SU-DHL-6 (cell line): ENCODE measurements around the gene NR5A2.

ENCODE experiments used
- H2AFZ ChIP-seq: fragments of 200-600 bp; sonication (generic); 2 replicates; pipeline ENCODE4 v1.6.1; 2014; ENCODE audit warnings: low read depth, mild to moderate bottlenecking, moderate library complexity, mixed read lengths, antibody characterized with exemption, low read length; ENCODE audit not compliant: severe bottlenecking
- H3F3A ChIP-seq: fragments of 200-600 bp; shearing (Covaris generic); 2 replicates; pipeline ENCODE4 v1.6.0; 2016; ENCODE audit warnings: antibody characterized with exemption, mild to moderate bottlenecking; ENCODE audit not compliant: insufficient read depth
- H3K27ac ChIP-seq: fragments of 200-600 bp; sonication (generic); 2 replicates; pipeline ENCODE4 v1.5.1; 2016; ENCODE audit warnings: low read depth, mild to moderate bottlenecking, low read length, moderate library complexity, mixed read lengths
- H3K27me3 ChIP-seq: fragments of 200-600 bp; sonication (generic), shearing (Covaris generic); 2 replicates; pipeline ENCODE4 v1.6.0; 2014; ENCODE audit warnings: mild to moderate bottlenecking, low read length
- H3K36me3 ChIP-seq: fragments of 200-600 bp; sonication (generic); 2 replicates; pipeline ENCODE4 v1.6.1; 2014; ENCODE audit warnings: mild to moderate bottlenecking, low read length, mixed read lengths
- H3K4me2 ChIP-seq: fragments of 300-600, 200-600 bp; shearing (Covaris generic), sonication (generic); 2 replicates; pipeline ENCODE4 v1.6.0; 2014; ENCODE audit warnings: low read length, low read depth, mild to moderate bottlenecking; ENCODE audit not compliant: poor library complexity, severe bottlenecking
- H3K4me3 ChIP-seq: fragments of 200-600 bp; sonication (generic); 2 replicates; pipeline ENCODE4 v1.5.1; 2014; ENCODE audit warnings: antibody characterized with exemption, low read length, mild to moderate bottlenecking, mixed read lengths; ENCODE audit not compliant: insufficient read depth, poor library complexity, severe bottlenecking
- H3K79me2 ChIP-seq: fragments of 200-600 bp; sonication (generic); 2 replicates; pipeline ENCODE4 v1.6.1; 2014; ENCODE audit warnings: mild to moderate bottlenecking, low read length, moderate library complexity; ENCODE audit not compliant: insufficient read depth
- H3K9ac ChIP-seq: fragments of 200-600 bp; sonication (generic); 2 replicates; pipeline ENCODE4 v1.7.0; 2014; ENCODE audit warnings: mild to moderate bottlenecking, low read length
- H3K9me2 ChIP-seq: fragments of 200-600 bp; sonication (generic); replicated peaks from 2 replicates; pipeline ENCODE4 v1.6.1; 2014; ENCODE audit warnings: low read length; ENCODE audit not compliant: insufficient read depth
- H3K9me3 ChIP-seq: fragments of 200-600 bp; sonication (generic); 2 replicates; pipeline ENCODE4 v1.6.1; 2014; ENCODE audit warnings: low read length, mixed read lengths; ENCODE audit not compliant: insufficient read depth
- H4K20me1 ChIP-seq: fragments of 200-600 bp; sonication (generic); 2 replicates; pipeline ENCODE4 v1.6.1; 2014; ENCODE audit warnings: low read depth, mild to moderate bottlenecking, antibody characterized with exemption, low read length, moderate library complexity, mixed read lengths
- CTCF ChIP-seq: fragments of 200-600 bp; sonication (generic); IDR thresholded peaks from one replicate; pipeline ENCODE4 v1.5.1; 2017; ENCODE audit warnings: antibody characterized with exemption, mild to moderate bottlenecking, low read length, moderate library complexity; ENCODE audit not compliant: insufficient read depth, poor library complexity, severe bottlenecking
- EZH2phosphoT487 ChIP-seq: fragments of 200-600 bp; sonication (generic), shearing (Covaris generic); conservative IDR thresholded peaks from 2 replicates; pipeline ENCODE4 v1.6.1; 2018; ENCODE audit warnings: mild to moderate bottlenecking, antibody characterized with exemption, low read length, moderate library complexity, mixed read lengths

NR5A2 gene

GRCh38 chr1:200042552-200043335 is 15.2 kb downstream of the NR5A2 start:
- H3K9me3 ChIP-seq, result no peaks in the 10 kb centered on the region
- no peaks in the 10 kb centered on the region for H3K9me2 ChIP-seq
- H3K27ac ChIP-seq, result no peak overlapping the region
- TF ChIP-seq CTCF, result no peak
- TF ChIP-seq EZH2phosphoT487, result no peak
- H3K4me2 ChIP-seq, result no peak overlapping the region
- no peak overlapping the region for H2AFZ ChIP-seq
- no peaks in the 10 kb centered on the region for H4K20me1 ChIP-seq
- no peaks in the 10 kb centered on the region for H3K79me2 ChIP-seq
- H3K4me3 ChIP-seq, result no peak overlapping the region
- H3K36me3 ChIP-seq, result no peaks in the 10 kb centered on the region
- no peaks in the 10 kb centered on the region for H3F3A ChIP-seq
- no peak overlapping the region for H3K9ac ChIP-seq
- no peaks in the 10 kb centered on the region; the same call in 1 of the 2 replicates for H3K27me3 ChIP-seq

- Histone ChIP-seq H3F3A (no peaks in the 10 kb centered on the region), H3K79me2 (no peaks in the 10 kb centered on the region), H3K27ac (no peak overlapping the region), H3K27me3 (no peaks in the 10 kb centered on the region), H3K9ac (no peak overlapping the region), H2AFZ (no peak overlapping the region), H3K4me2 (no peak overlapping the region), H3K9me2 (no peaks in the 10 kb centered on the region), H3K9me3 (no peaks in the 10 kb centered on the region), H3K36me3 (no peaks in the 10 kb centered on the region), H4K20me1 (no peaks in the 10 kb centered on the region), H3K4me3 (no peak overlapping the region)
- no peak for TF ChIP-seq CTCF
- TF ChIP-seq EZH2phosphoT487, result no peak
These were observed 15.8 kb downstream of the NR5A2 start for GRCh38 chr1:200043336-200043668.

GRCh38 chr1:200046115-200046514 is 18.6 kb downstream of the NR5A2 start:
- Histone ChIP-seq H4K20me1 (no peaks in the 10 kb centered on the region), H3F3A (no peaks in the 10 kb centered on the region), H3K9me2 (no peaks in the 10 kb centered on the region), H3K27ac (no peak overlapping the region), H3K27me3 (no peaks in the 10 kb centered on the region), H3K9ac (no peak overlapping the region), H3K4me2 (no peak overlapping the region), H2AFZ (no peak overlapping the region), H3K36me3 (no peaks in the 10 kb centered on the region), H3K4me3 (no peak overlapping the region), H3K9me3 (no peaks in the 10 kb centered on the region), H3K79me2 (no peaks in the 10 kb centered on the region)
- TF ChIP-seq CTCF (no peak), EZH2phosphoT487 (no peak)
